H9 (cell line): ENCODE measurements around the gene CACFD1. TPM values are rescaled to one million over a fixed set of nuclear protein-coding genes. Genes with fewer than 3 reads are reported as not detected.

Source experiments
- DNase-seq: peaks from one replicate; pipeline ENCODE4 v3.0.0-alpha.2; 2017
- H2AFZ ChIP-seq: one replicate; pipeline ENCODE4 v1.6.1; 2013; ENCODE audit warnings: mild to moderate bottlenecking, low read length, control low read depth, moderate library complexity
- H2AK5ac ChIP-seq: 2 replicates; pipeline ENCODE4 v1.6.1; 2013; ENCODE audit warnings: low read length, control low read depth, mixed read lengths; ENCODE audit not compliant: insufficient read length
- H2BK120ac ChIP-seq: one replicate; pipeline ENCODE4 v1.6.1; 2013; ENCODE audit warnings: low read depth, mild to moderate bottlenecking, low read length, control low read depth, inconsistent platforms; ENCODE audit not compliant: poor library complexity, severe bottlenecking
- H2BK12ac ChIP-seq: 2 replicates; pipeline ENCODE4 v1.6.1; 2013; ENCODE audit warnings: low read length, control low read depth, mixed read lengths, low read depth; ENCODE audit not compliant: insufficient read length
- H2BK15ac ChIP-seq: 2 replicates; pipeline ENCODE4 v1.6.1; 2013; ENCODE audit warnings: low read depth, low read length, control low read depth
- H2BK20ac ChIP-seq: one replicate; pipeline ENCODE4 v1.6.1; 2013; ENCODE audit warnings: low read depth, mild to moderate bottlenecking, low read length, control low read depth, inconsistent platforms; ENCODE audit not compliant: poor library complexity, severe bottlenecking
- H2BK5ac ChIP-seq: 2 replicates; pipeline ENCODE4 v1.6.1; 2013; ENCODE audit warnings: low read length, control low read depth, mixed read lengths; ENCODE audit not compliant: insufficient read length
- H3K14ac ChIP-seq: 2 replicates; pipeline ENCODE4 v1.6.1; 2013; ENCODE audit warnings: low read length, control low read depth; ENCODE audit not compliant: insufficient read depth
- H3K18ac ChIP-seq: 2 replicates; pipeline ENCODE4 v1.6.1; 2013; ENCODE audit warnings: low read depth, mild to moderate bottlenecking, mixed read lengths, low read length, control low read depth; ENCODE audit not compliant: insufficient read length
- H3K23ac ChIP-seq: 2 replicates; pipeline ENCODE4 v1.6.1; 2013; ENCODE audit warnings: low read length, control low read depth, mixed read lengths, low read depth; ENCODE audit not compliant: insufficient read length
- H3K23me2 ChIP-seq: 2 replicates; pipeline ENCODE4 v1.6.1; 2013; ENCODE audit warnings: low read depth, mild to moderate bottlenecking, mixed read lengths, low read length, control low read depth; ENCODE audit not compliant: insufficient read length, poor library complexity, severe bottlenecking
- H3K27ac ChIP-seq: 2 replicates; pipeline ENCODE4 v1.5.1; 2013; ENCODE audit warnings: low read length, control low read depth, mixed read lengths, low read depth; ENCODE audit not compliant: insufficient read length
- H3K27me3 ChIP-seq: 2 replicates; pipeline ENCODE4 v1.6.1; 2013; ENCODE audit warnings: low read length, control low read depth, inconsistent platforms; ENCODE audit not compliant: insufficient read depth
- H3K4ac ChIP-seq: 2 replicates; pipeline ENCODE4 v1.6.1; 2013; ENCODE audit warnings: low read depth, mild to moderate bottlenecking, control low read depth, inconsistent platforms, low read length, moderate library complexity
- H3K4me1 ChIP-seq: 2 replicates; pipeline ENCODE4 v1.6.1; 2013; ENCODE audit warnings: low read length, control low read depth, inconsistent platforms; ENCODE audit not compliant: insufficient read depth
- H3K4me2 ChIP-seq: 2 replicates; pipeline ENCODE4 v1.6.1; 2013; ENCODE audit warnings: low read length, control low read depth, mixed read lengths; ENCODE audit not compliant: insufficient read length, insufficient read depth
- H3K56ac ChIP-seq: 2 replicates; pipeline ENCODE4 v1.6.1; 2013; ENCODE audit warnings: low read depth, mild to moderate bottlenecking, mixed read lengths, low read length, control low read depth; ENCODE audit not compliant: insufficient read length
- H3K79me1 ChIP-seq: 2 replicates; pipeline ENCODE4 v1.6.1; 2013; ENCODE audit warnings: low read depth, mild to moderate bottlenecking, moderate library complexity, low read length, control low read depth, inconsistent platforms; ENCODE audit not compliant: insufficient read depth, poor library complexity, severe bottlenecking
- H3K79me2 ChIP-seq: 2 replicates; pipeline ENCODE4 v1.6.1; 2013; ENCODE audit warnings: low read length, control low read depth, inconsistent platforms; ENCODE audit not compliant: insufficient read depth
- H3K9ac ChIP-seq: 2 replicates; pipeline ENCODE4 v1.6.1; 2013; ENCODE audit warnings: low read length, control low read depth, mixed read lengths; ENCODE audit not compliant: insufficient read length; ENCODE audit errors: extremely low read depth
- H3K9me3 ChIP-seq: one replicate; pipeline ENCODE4 v1.6.1; 2013; ENCODE audit warnings: low read depth, low read length, inconsistent platforms; ENCODE audit not compliant: control insufficient read depth
- H3T11ph ChIP-seq: one replicate; pipeline ENCODE4 v1.6.1; 2013; ENCODE audit warnings: mild to moderate bottlenecking, low read length, control low read depth, inconsistent platforms
- H4K20me1 ChIP-seq: one replicate; pipeline ENCODE4 v1.6.1; 2013; ENCODE audit not compliant: control insufficient read depth, insufficient read length, insufficient read depth
- H4K5ac ChIP-seq: 2 replicates; pipeline ENCODE4 v1.6.1; 2013; ENCODE audit warnings: low read depth, mild to moderate bottlenecking, mixed read lengths, low read length, control low read depth; ENCODE audit not compliant: insufficient read length
- H4K8ac ChIP-seq: replicated peaks from 2 replicates; pipeline ENCODE4 v1.6.1; 2013; ENCODE audit warnings: low read length, control low read depth, mixed read lengths, low read depth; ENCODE audit not compliant: insufficient read length
- H4K91ac ChIP-seq: 2 replicates; pipeline ENCODE4 v1.6.1; 2013; ENCODE audit warnings: low read depth, mild to moderate bottlenecking, moderate library complexity, mixed read lengths, low read length, control low read depth; ENCODE audit not compliant: insufficient read length
- H3K27ac Mint-ChIP-seq, 3 experiments: 2 replicates in 2 of 3; 3 replicates in 1 of 3; pipeline ENCODE4 v1.8.0; 2020 to 2021; ENCODE audit warnings: mixed read lengths in 3 of 3, mild to moderate bottlenecking in 1 of 3, moderate library complexity in 1 of 3
- H3K27me3 Mint-ChIP-seq: 2 replicates; pipeline ENCODE4 v1.8.0; 2021; ENCODE audit warnings: low read depth, mild to moderate bottlenecking, moderate library complexity, mixed read lengths
- H3K36me3 Mint-ChIP-seq, 3 experiments: 2 replicates in 2 of 3; 3 replicates in 1 of 3; pipeline ENCODE4 v1.8.0; 2020 to 2021; ENCODE audit warnings: low read depth in 3 of 3, mixed read lengths in 3 of 3; ENCODE audit not compliant: insufficient read depth in 1 of 3
- H3K4me1 Mint-ChIP-seq, 2 experiments: 2 replicates each; pipeline ENCODE4 v1.8.0; 2020; ENCODE audit warnings: mixed read lengths in 2 of 2
- H3K4me3 Mint-ChIP-seq, 2 experiments: 2 replicates in 1 of 2; 3 replicates in 1 of 2; pipeline ENCODE4 v1.8.0; 2020 to 2021; ENCODE audit warnings: mild to moderate bottlenecking in 2 of 2, mixed read lengths in 2 of 2, moderate library complexity in 1 of 2
- H3K9me3 Mint-ChIP-seq, 2 experiments: 2 replicates in 1 of 2; 3 replicates in 1 of 2; pipeline ENCODE4 v1.8.0; 2020; ENCODE audit warnings: mild to moderate bottlenecking in 2 of 2, mixed read lengths in 2 of 2, moderate library complexity in 1 of 2
- CTCF ChIP-seq: fragments of 200-600 bp; sonication (generic); conservative IDR thresholded peaks from 3 replicates; pipeline ENCODE4 v1.8.0; 2021; ENCODE audit warnings: antibody characterized with exemption, mild to moderate bottlenecking
- WGBS: extraction: QIAGEN DNeasy Blood & Tissue Kit; methylation state at CpG from one replicate; pipeline ENCODE4 v1.1.7; 2013; ENCODE audit warnings: missing lambda C conversion rate, low lambda C conversion rate, mixed read lengths; ENCODE audit not compliant: insufficient read length; ENCODE audit errors: extremely low coverage; 5-methylcytosine and 5-hydroxymethylcytosine counted together
- total RNA-seq: library from RNA; stranded (reverse); gene quantifications from 2 replicates; pipeline ENCODE4 v1.2.1, GENCODE V29; 2021

Gene CACFD1
- total RNA-seq, 1 experiment from 2014 or later: 20.0 TPM

- H3K4me2 ChIP-seq: no peak overlapping the region
- H3K9me3 Mint-ChIP-seq: peaks cover 2 to 3% of the 10 kb centered on the region in 2 experiments; a peak in 4 of 5 replicates
Measured at GRCh38 chr9:133415170-133415569, 44.6 kb upstream of the CACFD1 start.

More at GRCh38 chr9:133415170-133415569, 44.6 kb upstream of the CACFD1 start:
- H3K9me3 ChIP-seq: no peaks in the 10 kb centered on the region
- H2BK20ac ChIP-seq: no peak overlapping the region
- H4K8ac ChIP-seq: no peak overlapping the region
- Mint-ChIP-seq H3K4me1 (peaks cover 14 to 22% of the 10 kb centered on the region in 2 experiments), H3K4me3 (0 out of 5 replicates have a peak overlapping the region, but pooled peaks of 1 of the 2 experiments have one; percentile 24), H3K27me3 (no peaks in the 10 kb centered on the region), H3K27ac (no peak overlapping the region), H3K36me3 (peaks cover 41 to 63% (median 55%) of the 10 kb centered on the region in 3 experiments)
- no peak overlapping the region for H2BK12ac ChIP-seq
- no peaks in the 10 kb centered on the region for H3K27me3 ChIP-seq
- peaks cover 4% of the 10 kb centered on the region; the same call in 1 of the 2 replicates for H3K79me2 ChIP-seq
- no peak overlapping the region for H3K18ac ChIP-seq
- no peak overlapping the region for H2AK5ac ChIP-seq
- no peak overlapping the region for H2BK5ac ChIP-seq
- H3K23me2 ChIP-seq: peaks cover 7% of the 10 kb centered on the region
- no peak overlapping the region for H3K14ac ChIP-seq
- peaks cover 5% of the 10 kb centered on the region; the same call in 1 of the 2 replicates for H3K4me1 ChIP-seq
- no CpG with 5 or more reads among the region's 1 CpG for WGBS
- H3K56ac ChIP-seq: no peak overlapping the region
- no peak overlapping the region for H2AFZ ChIP-seq
- no peak overlapping the region for H2BK120ac ChIP-seq
- H3K9ac ChIP-seq: no peak overlapping the region
- H3K79me1 ChIP-seq: peaks cover 6% of the 10 kb centered on the region
- no peak overlapping the region for H4K5ac ChIP-seq
- H4K20me1 ChIP-seq: no peaks in the 10 kb centered on the region
- no peak overlapping the region for H4K91ac ChIP-seq
- no peak for TF ChIP-seq CTCF
- no peak overlapping the region for H3K27ac ChIP-seq
- DNase-seq: no peak
- no peak overlapping the region for H3K23ac ChIP-seq
- no peak overlapping the region for H2BK15ac ChIP-seq
- no peak overlapping the region for H3T11ph ChIP-seq
- H3K4ac ChIP-seq: no peak overlapping the region
